Lower leg skin (tissue), 3 donors: ENCODE data around the gene SULT6B1.

Experiments used
- POLR2A ChIP-seq, 2 donors: fragments of 450-650 bp; IDR thresholded peaks; one replicate each; pipeline ENCODE4 v1.6.1; 2016 to 2017; ENCODE audit warnings: antibody characterized with exemption in 2 of 2, mild to moderate bottlenecking in 1 of 2, moderate library complexity in 1 of 2
- TF ChIP-seq, protein P1 (sequence below), 3 donors: fragments of 450-650 bp; IDR thresholded peaks; one replicate each; pipeline ENCODE4 v1.5.1; 2016; ENCODE audit warnings: antibody characterized with exemption in 3 of 3, mild to moderate bottlenecking in 3 of 3, moderate library complexity in 2 of 3

DNA sequence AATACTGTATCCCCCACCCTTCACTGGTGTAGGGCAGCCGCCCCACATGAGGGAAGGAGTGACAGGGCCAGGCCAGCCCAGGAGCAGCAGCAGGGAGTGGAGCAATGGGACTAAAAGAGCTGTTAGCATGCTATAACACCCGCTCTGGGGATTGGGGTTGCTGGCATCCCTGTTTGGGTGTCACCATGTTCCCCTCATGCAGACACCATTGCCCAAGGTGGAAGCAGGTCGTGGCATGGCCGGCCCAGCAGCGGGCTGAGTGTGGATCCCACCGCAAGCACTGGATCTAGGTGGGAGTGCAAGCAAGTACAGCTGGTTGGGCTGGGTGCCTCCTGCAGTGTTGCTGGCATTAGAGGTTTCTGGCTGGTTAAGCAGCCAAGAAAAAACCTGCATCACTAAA lies 3.3 kb upstream of the SULT6B1 start:
- TF ChIP-seq, protein P1, sequence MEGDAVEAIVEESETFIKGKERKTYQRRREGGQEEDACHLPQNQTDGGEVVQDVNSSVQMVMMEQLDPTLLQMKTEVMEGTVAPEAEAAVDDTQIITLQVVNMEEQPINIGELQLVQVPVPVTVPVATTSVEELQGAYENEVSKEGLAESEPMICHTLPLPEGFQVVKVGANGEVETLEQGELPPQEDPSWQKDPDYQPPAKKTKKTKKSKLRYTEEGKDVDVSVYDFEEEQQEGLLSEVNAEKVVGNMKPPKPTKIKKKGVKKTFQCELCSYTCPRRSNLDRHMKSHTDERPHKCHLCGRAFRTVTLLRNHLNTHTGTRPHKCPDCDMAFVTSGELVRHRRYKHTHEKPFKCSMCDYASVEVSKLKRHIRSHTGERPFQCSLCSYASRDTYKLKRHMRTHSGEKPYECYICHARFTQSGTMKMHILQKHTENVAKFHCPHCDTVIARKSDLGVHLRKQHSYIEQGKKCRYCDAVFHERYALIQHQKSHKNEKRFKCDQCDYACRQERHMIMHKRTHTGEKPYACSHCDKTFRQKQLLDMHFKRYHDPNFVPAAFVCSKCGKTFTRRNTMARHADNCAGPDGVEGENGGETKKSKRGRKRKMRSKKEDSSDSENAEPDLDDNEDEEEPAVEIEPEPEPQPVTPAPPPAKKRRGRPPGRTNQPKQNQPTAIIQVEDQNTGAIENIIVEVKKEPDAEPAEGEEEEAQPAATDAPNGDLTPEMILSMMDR (IDR thresholded peaks at IDR 0.05): no peak
- no peak for TF ChIP-seq POLR2A (IDR thresholded peaks at IDR 0.05)
